Metanephros (tissue), 1 donor: ENCODE results near the gene PHLDB2. TPM values are rescaled to one million over a fixed set of nuclear protein-coding genes. Genes with fewer than 3 reads are reported as not detected.

Experiments
- total RNA-seq: library from RNA; depleted of rRNA; stranded (reverse); fragments of >200 nt; gene quantifications from one replicate; pipeline ENCODE4 v1.2.3, GENCODE V29; 2014

PHLDB2 gene
- total RNA-seq: 99.8 TPM

GRCh38 chr3:111859061-111859973, at the start of gene PHLDB2:
Gene PHLDB2 (plus strand): TSS chr3:111859265. CDS start chr3:111884078, 24,813 bp downstream.

GRCh38 chr3:111978583-111979433, 119.7 kb downstream of the PHLDB2 start, which contains the start of gene ABHD10:
Gene ABHD10 (plus strand): TSS chr3:111979026. CDS start chr3:111979062, 36 bp downstream.

GRCh38 chr3:111998636-111999483, 139.8 kb downstream of the PHLDB2 start, which contains the start of gene TAGLN3:
Gene TAGLN3 (plus strand): TSS chr3:111998922. CDS start chr3:111999423, 501 bp downstream.

Other genes starting within 250 kb of the PHLDB2 start
- gene PLCXD2, start 184.6 kb upstream of the PHLDB2 start, total RNA-seq: 14.7 TPM
- 51.6 TPM for gene ABHD10, start 119.8 kb downstream of the PHLDB2 start, total RNA-seq
- gene TAGLN3, start 139.7 kb downstream of the PHLDB2 start, total RNA-seq: 0.76 TPM
- not detected for gene TMPRSS7, start 175.5 kb downstream of the PHLDB2 start, total RNA-seq
- 8.2 TPM for gene C3orf52, start 227.1 kb downstream of the PHLDB2 start, total RNA-seq